HG03095 (cell line): ENCODE data around the gene TXNDC2.
"Not testable (repeated sequence)": the region's sequence is repeated elsewhere in the genome, so short reads cannot be mapped to it uniquely, and the experiment has no call there.

ENCODE experiments used
- ATAC-seq: cut with Tn5 transposase; IDR thresholded peaks from one replicate; pipeline ENCODE4 v1.9.1; 2021; ENCODE audit warnings: moderate library complexity; ENCODE audit not compliant: unreplicated experiment

TXNDC2 gene

GRCh38 chr18:9884090-9884489 lies 1.7 kb upstream of the TXNDC2 start:
- ATAC-seq = no peak

GRCh38 chr18:9884532-9885140 lies 1.1 kb upstream of the TXNDC2 start:
- ATAC-seq = no peak

GRCh38 chr18:9886005-9886348 lies 204 bp downstream of the TXNDC2 start:
- ATAC-seq = no peak

- no peak for ATAC-seq
These were observed 2.2 kb downstream of the TXNDC2 start for GRCh38 chr18:9887992-9888391.

GRCh38 chr18:9890196-9890595 lies 4.4 kb downstream of the TXNDC2 start:
- ATAC-seq = no peak

GRCh38 chr18:9890957-9891356 lies 5.2 kb downstream of the TXNDC2 start:
- ATAC-seq = no peak

- ATAC-seq = not testable (repeated sequence)
These were observed 5.7 kb downstream of the TXNDC2 start for GRCh38 chr18:9891515-9891914.

- ATAC-seq = no peak
These were observed 8.8 kb downstream of the TXNDC2 start for GRCh38 chr18:9894454-9895068.

GRCh38 chr18:9897129-9897528 lies 11.4 kb downstream of the TXNDC2 start:
- no peak for ATAC-seq

GRCh38 chr18:9897787-9898291 lies 12.1 kb downstream of the TXNDC2 start:
- not testable (repeated sequence) for ATAC-seq

- ATAC-seq = no peak
These were observed 13.2 kb downstream of the TXNDC2 start for GRCh38 chr18:9898792-9899549.

- not testable (repeated sequence) for ATAC-seq
These were observed 13.8 kb downstream of the TXNDC2 start for GRCh38 chr18:9899550-9899930.

GRCh38 chr18:9900699-9901098 lies 14.9 kb downstream of the TXNDC2 start:
- ATAC-seq = no peak

- ATAC-seq = no peak
These were observed 15.6 kb downstream of the TXNDC2 start for GRCh38 chr18:9901377-9901776.

GRCh38 chr18:9902264-9902663 lies 16.5 kb downstream of the TXNDC2 start:
- not testable (repeated sequence) for ATAC-seq

- no peak for ATAC-seq
These were observed 17.1 kb downstream of the TXNDC2 start for GRCh38 chr18:9902832-9903231.

- no peak for ATAC-seq
These were observed 19.7 kb downstream of the TXNDC2 start for GRCh38 chr18:9905401-9905922.

- no peak for ATAC-seq
These were observed 20.7 kb downstream of the TXNDC2 start for GRCh38 chr18:9906481-9906880.

GRCh38 chr18:9907867-9908266 lies 22.1 kb downstream of the TXNDC2 start:
- ATAC-seq = no peak

- ATAC-seq = no peak
These were observed 24.3 kb downstream of the TXNDC2 start for GRCh38 chr18:9910071-9910470.

- ATAC-seq = no peak
These were observed 24.9 kb downstream of the TXNDC2 start for GRCh38 chr18:9910661-9911060.

GRCh38 chr18:9911226-9911625 lies 25.5 kb downstream of the TXNDC2 start:
- ATAC-seq = no peak
